Activated CD8-positive, alpha-beta memory T cell treated with anti-CD3 and anti-CD28 coated beads, Interleukin-2, amount 50 U/mL, for 1 hour (primary cell): ENCODE results near the gene BTG2.
"Not testable (repeated sequence)": the region's sequence is repeated elsewhere in the genome, so short reads cannot be mapped to it uniquely, and the experiment has no call there.

ENCODE experiments used
- DNase-seq: peaks from one replicate; pipeline ENCODE4 v3.0.0-alpha.2; 2020; ENCODE audit errors: extremely low read depth

BTG2 gene, protein sequence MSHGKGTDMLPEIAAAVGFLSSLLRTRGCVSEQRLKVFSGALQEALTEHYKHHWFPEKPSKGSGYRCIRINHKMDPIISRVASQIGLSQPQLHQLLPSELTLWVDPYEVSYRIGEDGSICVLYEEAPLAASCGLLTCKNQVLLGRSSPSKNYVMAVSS

DNA sequence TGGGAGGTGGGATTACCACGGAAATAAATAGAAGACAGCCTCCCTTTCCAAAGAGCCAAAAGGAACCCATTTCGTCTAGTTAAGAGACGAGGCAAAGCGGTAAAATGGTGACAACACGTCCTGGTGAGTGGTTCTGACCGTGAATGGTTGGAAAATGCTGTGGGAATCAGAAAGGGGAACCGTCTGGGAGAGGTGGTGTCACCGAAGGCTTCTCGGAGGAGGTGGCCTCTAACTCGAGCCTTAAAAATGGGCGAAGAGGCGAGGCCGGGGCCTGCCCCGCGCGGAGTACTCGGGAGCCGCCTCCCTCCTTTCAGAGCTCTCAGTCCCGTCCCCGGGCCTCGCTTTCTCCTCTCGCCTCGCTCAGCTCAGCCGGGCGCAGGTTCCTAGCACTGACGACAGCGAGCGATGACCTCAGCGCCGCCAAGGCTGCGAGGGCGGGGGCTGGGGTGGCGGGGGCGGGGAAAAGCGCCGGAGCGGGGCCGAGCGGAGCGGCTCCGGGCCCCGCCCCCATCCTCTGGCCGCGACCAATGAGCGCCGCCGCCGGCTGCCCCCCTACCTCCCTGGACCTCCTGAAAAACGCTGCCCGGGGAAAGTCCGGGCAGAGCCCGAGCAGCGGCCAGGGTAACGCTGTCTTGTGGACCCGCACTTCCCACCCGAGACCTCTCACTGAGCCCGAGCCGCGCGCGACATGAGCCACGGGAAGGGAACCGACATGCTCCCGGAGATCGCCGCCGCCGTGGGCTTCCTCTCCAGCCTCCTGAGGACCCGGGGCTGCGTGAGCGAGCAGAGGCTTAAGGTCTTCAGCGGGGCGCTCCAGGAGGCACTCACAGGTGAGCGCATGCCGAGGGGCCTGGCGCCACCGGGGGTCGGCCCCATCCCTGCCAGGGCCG is at the start of gene BTG2:
Gene BTG2, plus strand, starts transcription at position 601 of the 890 bp plus-strand sequence. Its CDS starts 88 bp downstream, at position 689.
- peak; percentile 86 for DNase-seq

DNA sequence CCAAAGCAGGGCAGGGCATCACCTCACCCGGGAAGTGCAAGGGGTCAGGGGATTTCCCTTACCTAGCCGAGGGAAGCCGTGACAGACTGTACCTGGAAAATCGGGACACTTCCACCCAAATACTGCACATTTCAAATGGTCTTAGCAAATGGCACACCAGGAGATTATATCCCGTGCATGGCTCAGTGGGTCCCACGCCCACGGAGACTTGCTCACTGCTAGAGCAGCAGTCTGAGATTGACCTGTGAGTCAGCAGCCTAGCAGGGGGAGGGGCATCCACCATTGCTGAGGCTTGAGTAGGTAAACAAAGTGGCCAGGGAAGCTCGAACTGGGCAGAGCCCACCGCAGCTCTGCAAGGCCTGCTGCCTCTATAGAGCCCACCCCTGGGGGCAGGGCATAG is 48.7 kb upstream of the BTG2 start:
- DNase-seq, result not testable (repeated sequence)

DNA sequence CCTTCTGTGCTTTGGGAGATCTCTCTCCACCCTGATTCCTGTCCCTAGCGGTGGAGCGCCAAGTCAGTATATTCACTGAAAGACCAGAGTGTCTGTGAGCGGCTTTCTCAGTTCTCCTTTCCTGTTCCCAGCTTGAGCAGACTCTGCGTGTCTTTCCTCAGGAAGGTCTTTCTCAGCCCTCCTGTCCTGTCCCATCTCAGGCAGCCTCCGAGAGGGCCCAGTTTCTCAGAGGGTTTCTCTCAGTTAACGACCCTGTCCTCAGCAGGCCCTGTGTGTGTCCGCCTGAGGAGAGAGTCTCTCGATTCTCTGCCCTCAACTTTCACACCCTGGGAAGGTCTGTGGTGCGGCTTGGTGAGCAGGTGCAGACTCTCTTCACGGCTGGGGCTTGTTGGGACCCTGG is 41.8 kb upstream of the BTG2 start:
- DNase-seq, result no peak

DNA sequence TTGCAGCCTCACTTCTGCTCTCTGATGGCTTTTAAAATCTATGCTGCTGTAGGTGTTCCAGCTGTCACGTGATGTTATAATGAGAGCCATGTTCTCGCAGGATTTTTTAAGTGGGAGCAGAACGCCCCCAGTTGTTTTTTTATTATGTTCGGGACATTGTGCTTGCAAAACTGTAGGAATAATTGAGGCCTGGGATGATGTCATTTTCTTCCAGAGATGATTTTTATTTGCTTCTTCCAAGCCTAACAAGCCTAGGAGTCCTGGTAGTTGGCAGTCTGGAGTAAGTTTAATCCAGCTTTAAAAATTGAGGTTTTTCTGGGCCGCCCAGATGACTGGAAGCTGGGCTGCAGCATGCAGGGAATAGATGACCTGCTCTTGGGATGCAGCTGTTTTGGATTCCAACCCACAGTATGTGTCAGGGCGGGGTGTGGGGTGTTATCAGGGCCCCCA is 41.2 kb upstream of the BTG2 start:
- no peak for DNase-seq

DNA sequence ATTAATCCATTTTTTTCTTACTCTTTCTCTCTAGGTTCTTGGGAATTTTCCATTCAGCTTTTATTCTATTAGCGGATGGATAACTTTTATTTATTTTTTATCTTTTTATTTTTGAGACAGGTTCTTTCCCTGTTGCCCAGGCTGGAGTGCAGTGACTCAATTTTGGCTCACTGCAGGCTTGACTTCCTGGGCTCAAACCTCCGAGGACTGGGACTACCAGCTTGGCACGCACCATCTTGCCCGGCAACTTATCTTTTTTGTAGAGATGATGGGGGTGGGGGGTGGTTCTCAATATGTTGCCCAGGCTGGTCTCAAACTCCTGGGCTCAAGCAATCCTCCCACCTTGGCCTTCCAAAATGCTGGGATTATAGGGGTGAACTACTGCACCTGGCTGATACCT is 39.8 kb upstream of the BTG2 start:
- no peak for DNase-seq

DNA sequence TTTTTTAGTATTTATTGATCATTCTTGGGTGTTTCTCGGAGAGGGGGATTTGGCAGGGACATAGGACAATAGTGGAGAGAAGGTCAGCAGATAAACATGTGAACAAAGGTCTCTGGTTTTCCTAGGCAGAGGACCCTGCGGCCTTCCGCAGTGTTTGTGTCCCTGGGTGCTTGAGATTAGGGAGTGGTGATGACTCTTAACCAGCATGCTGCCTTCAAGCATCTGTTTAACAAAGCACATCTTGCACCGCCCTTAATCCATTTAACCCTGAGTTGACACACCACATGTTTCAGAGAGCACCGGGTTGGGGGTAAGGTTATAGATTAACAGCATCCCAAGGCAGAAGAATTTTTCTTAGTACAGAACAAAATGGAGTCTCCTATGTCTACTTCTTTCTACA is 39.2 kb upstream of the BTG2 start:
- DNase-seq, result not testable (repeated sequence)

DNA sequence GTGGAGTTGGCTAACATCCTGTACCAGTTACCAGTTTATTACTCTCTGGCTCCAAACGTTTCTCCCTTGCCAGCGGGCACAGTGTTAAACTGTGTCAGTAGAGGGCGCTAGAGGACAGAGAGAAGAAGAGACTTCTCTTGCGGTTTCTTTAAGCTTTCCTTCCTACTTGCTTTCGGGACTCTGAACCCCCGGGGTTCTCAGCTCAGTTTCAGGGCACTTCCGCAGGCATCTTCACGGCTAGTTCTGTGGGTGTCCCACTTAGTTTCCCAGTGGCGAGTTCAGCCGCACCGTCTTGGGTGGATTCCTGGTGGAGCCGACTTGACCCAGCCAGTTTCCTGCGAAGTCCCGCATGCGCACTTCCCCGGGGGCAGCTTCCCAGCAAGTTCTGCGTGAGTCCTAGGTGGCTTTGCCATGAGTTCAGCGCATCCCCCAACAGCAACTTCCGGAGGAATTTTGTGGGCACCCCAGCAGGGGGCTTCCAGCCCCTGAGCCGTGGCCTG is 37.9 kb upstream of the BTG2 start:
- peak; percentile 68 for DNase-seq

DNA sequence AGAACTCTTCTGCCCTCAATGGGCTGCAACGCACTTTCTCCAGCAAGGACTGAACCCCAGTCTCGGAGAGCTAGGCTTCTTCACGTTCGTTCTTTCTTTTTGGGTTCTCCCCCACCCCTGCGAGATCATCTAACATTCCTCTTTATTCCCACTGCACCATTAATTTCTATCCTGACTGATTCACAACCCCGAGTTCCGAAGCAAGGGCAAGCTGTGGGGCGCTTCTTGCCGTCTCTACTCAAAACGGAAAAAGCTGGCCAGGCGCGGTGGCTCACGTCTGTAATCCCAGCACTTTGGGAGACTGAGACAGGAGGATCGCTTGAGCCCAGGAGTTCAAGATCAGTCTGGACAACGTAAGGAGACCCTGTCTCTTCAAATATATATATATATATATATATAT is 37.4 kb upstream of the BTG2 start:
- DNase-seq, result no peak

DNA sequence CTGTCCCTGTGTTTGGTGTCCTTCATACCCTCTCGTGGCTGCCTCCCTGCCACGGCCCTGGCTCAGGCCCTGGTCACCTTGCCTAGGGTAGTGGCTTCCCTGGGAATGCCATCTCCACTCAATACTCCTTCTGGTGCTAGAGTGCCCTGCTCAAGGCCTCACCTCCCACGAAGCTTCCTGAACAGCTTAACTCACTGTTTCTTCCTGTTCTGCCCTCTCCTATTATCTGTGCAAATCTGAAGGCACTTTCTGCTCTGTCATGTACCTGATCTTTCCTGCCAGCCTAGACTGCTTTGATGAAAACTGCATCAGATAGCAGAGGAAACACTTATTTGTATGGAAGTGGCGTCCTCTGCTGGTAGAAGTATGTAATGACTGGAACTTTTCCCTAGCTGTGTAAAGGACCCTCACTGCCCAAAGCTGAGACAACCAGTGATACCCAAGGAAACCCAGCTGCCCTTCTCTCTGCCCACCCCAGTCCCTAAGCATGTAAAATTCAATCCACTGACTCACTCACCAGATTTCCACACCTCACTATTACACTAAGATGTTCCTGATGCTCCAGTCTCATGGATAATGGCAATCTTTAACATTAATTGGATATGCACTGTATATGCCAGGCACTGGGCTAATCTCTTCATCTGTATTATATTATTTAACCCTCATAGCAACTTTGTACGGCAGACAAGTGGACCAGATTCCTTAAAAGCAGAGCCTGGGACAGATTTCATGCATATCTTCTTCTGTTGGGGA is 36.2 kb upstream of the BTG2 start:
- peak; percentile 29 for DNase-seq

DNA sequence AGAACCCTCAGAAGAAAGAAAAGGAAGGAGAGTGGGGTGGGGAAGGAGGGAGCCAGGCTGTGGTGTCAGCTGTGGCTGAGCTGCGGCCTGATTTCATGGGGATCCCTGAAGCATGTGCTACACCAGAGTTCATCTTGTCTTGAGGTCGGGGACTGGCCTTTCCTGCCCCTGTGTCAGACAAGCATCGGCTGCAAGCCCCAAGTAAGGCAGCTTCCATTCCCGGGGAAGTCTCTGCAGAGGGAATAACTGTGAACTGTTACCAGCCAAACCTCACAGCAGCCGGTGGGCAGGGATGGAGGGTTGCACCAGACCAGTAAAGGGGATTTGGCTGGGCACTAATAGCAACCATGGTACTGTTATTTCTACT is 35.7 kb upstream of the BTG2 start:
- no peak for DNase-seq

DNA sequence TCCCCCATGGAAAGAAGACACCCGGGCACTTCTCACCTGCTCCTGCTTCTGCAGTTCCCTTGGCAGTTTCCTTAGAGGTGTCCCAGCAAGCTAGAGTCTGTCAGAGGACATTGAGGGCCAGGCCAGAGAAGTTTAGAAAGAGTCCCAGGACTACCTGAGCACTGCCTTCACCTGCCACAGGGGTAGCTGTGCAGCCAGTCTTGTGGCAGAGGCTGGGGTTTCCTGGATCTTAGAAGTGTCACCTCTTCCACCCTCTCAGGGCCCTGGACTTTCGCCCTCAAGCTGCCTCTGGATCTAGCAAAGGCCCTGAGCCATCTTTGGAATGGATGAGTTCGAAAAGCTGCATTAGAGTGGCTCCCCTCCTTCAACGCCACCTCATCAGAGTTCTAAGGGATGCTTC is 34.9 kb upstream of the BTG2 start:
- no peak for DNase-seq

DNA sequence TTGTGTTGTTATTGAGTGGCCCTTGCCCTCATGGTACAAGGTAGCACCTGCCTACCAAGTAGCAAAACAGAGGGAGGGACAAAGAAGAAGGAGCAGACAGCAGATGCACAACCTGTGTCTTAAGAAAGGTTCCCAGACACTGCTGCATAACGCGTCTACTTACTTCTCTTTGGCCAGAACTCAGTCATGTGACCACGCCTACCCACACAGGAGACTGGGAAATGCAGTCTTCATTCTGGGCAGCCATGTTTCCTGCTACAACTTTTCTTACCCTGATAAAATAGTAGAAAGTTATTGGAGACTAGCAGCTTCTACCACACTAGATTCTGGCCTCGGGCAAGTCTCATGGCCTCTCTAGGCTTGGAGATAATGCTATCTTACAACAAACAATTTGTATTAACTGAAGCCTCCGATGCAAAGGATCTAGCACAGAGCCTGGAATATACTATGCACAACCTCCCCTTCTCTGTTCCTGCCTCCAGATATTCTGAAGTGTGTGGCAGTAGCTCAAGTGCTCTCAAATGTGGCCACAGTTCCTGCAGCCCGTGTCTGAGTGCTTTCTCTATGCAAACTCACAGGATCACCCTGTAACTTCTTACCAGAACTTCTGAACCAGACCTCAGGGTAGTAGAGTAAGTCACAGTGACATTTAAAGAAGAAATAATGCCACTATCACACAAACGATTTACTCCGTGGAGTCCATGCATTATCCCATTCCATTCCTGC is 34.1 kb upstream of the BTG2 start:
- no peak for DNase-seq

DNA sequence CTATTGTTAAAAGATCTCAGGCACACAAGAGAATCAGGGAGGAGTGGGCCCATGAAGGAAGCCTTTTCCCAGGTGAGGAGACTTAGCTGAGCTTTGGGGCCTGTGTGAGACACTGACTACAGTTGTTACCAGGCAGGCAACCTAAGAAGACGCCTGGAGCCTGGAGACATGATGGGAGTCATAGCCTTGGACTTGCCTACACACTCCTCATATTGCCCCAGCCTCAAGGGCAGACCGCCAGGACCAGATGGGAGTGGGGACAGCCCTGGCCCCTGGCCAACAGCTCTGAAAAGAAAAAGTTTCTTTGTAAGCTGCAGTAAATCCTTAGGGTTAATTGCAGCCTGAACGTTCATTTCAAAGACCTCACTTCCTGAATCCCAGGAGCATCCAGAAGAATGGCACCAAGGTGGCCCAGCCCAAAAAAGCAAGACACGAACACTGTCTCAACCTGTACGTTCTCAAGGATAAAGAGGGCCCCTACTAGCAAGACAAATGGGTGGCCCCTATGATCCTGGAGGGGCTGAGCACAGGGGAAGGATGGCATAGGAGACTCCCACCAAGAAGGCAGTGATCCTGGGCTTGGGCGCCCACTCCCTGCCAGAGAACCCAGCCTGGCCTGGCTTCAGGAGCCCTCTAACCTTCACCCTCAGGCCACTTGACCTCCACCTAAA is 33.2 kb upstream of the BTG2 start:
- DNase-seq, result no peak

DNA sequence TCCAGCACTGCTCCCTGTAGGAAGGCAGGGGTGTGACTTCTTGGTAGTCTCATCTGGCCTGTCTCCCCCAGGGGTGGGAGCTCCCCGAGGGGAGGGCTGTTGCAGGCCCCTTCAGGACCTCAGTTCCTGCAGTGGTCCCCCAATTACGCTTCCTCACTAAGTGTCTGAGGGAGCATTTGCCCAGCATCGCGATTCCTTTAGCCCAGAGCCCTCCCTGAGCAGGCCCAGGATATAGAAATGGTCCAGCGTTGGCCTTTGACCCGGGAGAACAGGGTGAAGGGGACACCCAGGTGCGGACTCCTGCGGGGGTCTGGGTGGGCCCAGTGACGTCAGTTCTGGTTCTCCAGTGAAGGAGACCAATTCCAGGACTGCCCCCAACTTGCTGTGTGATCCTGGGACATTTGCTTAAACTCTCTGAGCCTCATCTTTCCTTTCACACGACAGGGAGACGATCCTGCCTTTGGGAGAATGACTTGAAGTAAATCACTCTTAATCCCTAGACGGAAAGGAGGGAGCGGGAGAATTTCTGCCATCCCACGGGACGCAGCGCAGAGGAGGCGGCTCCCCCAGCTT is 32.6 kb upstream of the BTG2 start:
- DNase-seq, result no peak

DNA sequence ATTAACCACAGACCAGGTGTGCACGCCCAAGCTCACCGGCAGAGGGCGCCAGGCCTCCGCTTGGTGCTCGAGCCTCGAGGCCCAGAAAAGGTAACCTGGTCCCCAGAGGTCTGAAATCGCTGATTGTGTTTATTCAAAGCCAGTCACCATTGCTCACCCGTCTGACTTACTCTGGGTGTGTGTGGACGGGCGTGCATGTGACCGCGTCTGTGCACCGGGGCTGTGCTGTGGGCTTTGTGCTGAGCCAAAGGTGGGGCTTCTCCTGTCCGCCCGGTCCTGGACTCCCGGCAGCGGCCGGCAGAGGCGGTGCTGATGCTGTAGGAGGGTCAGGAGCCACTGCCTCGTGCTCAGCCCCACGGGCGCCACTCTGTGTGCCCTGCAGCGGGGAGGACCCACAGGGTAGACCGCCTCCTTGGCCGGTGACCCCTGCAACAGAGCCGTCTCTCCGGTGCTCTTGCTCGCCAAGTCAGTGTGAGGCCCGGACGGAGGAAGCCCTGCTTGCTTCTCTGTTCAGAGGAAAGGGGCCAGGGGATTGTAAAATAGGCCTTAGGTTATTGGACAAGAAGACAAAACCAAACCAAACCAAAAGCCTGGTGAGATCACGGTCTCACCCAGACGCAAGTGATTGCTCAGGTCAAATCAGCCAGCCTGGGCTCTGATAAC is 32.0 kb upstream of the BTG2 start:
- peak; percentile 82 for DNase-seq

DNA sequence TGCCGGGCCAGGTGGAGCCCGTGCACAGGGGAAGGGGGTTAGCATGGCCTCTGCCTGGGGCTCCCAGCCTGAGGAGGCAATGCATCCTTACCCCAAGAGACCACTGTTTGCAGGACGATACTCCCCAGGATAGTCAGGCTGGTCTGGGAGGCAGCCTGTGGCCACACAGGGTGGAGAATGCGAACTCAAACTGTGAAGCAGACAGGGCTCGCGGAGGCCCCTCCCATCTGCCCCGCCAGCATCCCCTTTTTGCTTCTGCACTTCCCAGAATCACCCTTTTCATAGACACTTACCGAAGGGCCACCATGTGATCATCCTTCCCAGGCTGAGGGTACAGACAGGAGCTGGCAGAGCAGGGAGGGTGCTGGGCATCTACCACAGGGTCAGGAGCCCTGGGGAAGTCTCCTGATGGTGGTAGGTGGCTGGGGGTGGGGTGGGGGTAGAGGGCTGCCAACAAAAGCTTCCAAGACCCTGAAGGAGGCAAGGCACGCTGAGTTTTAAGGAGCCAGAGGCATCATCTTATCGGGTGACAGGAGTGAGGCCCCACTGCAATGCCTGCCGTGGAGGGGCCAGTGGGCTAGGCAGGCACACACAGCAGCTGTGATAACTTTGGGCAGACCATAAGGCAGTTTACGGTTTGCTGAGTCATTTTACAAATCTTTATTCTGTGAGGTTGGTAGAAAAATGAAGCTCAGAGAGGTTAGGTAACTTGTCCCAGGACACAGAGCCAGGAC is 31.3 kb upstream of the BTG2 start:
- DNase-seq, result no peak

DNA sequence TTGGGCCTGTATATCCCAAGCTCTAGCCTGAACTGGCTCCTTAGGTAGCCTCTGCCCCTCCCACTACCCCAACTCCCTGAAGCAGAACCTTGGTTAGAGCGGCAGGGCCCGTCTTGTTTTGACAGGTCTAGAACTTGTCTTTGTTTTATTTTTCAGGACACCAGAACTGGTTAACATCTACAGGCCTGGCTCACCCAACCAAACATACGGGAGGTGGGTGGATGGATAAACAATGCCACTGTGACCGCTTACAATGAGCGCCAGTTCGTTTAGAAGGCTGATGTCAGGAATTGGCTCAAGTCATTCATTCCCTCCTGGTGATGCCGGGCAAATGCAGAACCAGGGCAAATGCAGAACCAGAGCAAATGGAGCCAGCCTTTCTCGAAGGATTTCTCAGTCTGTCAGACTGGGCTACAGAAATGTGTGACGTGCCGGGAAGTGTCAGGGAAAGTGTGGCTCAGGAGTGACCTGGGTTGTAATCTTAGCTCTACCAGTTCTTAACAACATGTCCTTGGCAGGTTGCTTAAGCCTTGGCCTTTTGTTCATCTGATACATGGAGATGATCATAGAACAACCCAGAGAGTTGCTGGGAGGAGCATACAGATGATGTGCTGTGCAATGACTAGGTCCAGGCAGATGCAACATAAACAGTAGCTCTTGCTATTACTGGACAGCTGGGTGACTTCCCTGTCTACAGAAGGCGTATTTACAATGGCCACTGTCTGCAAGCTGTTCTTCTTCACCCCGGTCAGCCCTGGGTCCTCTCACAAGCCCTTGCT is 30.5 kb upstream of the BTG2 start:
- DNase-seq, result no peak

DNA sequence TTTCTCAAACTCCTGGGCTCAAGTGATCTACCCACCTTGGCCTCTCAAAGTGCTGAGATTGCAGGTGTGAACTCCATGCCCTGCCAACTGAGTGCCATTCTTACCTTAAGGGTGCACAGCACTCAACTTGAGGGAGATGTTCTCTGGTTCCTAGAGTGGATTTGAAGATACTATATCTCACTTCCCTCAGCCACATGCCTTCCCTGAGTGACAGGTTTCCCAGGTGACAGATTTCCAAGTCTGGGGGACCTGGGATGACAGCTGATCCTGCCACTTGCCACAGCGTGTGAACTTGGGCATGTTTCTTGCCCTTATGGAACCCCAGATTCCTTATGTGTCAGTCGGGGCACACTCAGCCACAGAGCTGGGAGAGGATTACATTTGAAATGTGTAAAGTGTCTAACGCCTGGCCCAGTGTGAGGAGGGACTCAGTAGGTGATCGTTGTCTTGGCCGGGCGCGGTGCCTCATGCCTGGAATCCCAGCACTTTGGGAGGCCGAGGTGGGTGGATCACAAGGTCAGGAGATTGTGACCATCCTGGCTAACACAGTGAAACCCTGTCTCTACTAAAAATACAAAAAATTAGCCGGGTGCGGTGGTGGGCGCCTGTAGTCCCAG is 29.6 kb upstream of the BTG2 start:
- DNase-seq, result no peak
